Measurements from ENCODE around the gene DUSP7.
"Not testable (repeated sequence)": the region's sequence is repeated elsewhere in the genome, so short reads cannot be mapped to it uniquely, and the experiment has no call there.

Gene DUSP7

DNA sequence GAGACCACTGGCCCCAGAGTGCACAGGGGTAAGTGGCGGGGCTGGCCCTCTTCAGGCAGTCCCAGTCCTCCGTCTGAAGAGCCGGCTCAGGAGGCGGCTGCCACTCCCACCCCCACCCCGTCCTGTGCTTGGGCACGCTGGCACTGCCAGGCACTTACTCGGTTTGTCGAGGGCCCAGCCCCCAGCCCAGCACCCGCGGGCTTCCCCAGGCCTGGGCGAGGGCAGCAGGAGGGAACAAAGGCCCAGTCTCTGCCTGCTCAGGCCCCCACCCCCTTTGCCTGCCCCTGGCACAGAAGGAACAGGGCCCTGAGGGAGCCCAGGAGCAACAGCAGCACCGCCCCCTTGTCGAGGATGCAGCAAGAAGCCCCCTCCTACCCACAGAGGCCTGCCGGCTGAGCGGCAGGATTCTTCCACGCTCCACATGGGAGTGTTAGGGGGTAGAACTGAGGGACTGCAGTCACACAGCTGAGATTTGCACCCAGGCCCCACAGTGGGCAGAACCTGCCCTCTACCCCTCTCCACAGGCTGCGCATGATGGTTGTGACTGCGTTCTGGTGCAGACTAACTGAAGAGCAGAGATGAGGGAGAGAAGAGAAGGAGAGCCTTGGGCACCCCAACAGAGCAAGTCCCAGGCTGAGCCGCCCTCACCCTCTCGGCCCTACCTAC is 8.9 kb downstream of the DUSP7 start:
- WGBS, 2 experiments, result 77 to 81% methylated on average over 20 of the region's 20 CpGs
- no peak overlapping the region for H3K27ac ChIP-seq (ENCODE audit: insufficient read depth, low read depth, low read length, poor library complexity, severe bottlenecking)
- peaks cover 8% of the 10 kb centered on the region for H3K36me3 ChIP-seq (ENCODE audit: control insufficient read depth, insufficient read depth, low read length)
- H3K4me3 ChIP-seq (ENCODE audit: insufficient read depth, low read depth, low read length), result no peak overlapping the region
- no peaks in the 10 kb centered on the region for H3K27me3 ChIP-seq (ENCODE audit: control insufficient read depth, insufficient read depth, low read length, poor library complexity, severe bottlenecking)
- H3K9me3 ChIP-seq (ENCODE audit: control insufficient read depth, low read length), result no peaks in the 10 kb centered on the region
- peaks cover 14% of the 10 kb centered on the region for H3K4me1 ChIP-seq (ENCODE audit: control insufficient read depth, insufficient read depth, low read length)

DNA sequence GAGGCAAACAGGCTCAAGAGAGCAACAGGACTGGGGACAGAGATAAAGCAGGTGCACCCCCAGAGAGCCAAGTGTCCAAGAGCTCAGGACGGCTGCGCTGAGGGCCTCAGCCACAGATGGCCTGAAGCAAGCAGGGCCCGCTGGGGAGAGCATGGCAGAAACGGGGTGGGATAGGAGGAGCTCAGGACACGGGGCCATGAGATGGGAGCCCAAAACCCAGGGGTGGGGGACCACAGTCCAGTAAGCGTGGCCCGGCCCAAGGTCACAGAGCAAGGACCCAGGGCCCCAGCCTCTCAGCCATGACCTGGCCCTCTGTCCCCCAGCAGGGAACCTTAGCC is 9.5 kb downstream of the DUSP7 start:
- WGBS, 2 experiments, result 92% methylated on average over 7 of the region's 7 CpGs
- Histone ChIP-seq H3K4me3 (ENCODE audit: insufficient read depth, low read depth, low read length) (no peak overlapping the region), H3K9me3 (ENCODE audit: control insufficient read depth, low read length) (no peaks in the 10 kb centered on the region), H3K4me1 (ENCODE audit: control insufficient read depth, insufficient read depth, low read length) (peaks cover 14% of the 10 kb centered on the region), H3K36me3 (ENCODE audit: control insufficient read depth, insufficient read depth, low read length) (peaks cover 8% of the 10 kb centered on the region), H3K27ac (ENCODE audit: insufficient read depth, low read depth, low read length, poor library complexity, severe bottlenecking) (no peak overlapping the region), H3K27me3 (ENCODE audit: control insufficient read depth, insufficient read depth, low read length, poor library complexity, severe bottlenecking) (no peaks in the 10 kb centered on the region)

DNA sequence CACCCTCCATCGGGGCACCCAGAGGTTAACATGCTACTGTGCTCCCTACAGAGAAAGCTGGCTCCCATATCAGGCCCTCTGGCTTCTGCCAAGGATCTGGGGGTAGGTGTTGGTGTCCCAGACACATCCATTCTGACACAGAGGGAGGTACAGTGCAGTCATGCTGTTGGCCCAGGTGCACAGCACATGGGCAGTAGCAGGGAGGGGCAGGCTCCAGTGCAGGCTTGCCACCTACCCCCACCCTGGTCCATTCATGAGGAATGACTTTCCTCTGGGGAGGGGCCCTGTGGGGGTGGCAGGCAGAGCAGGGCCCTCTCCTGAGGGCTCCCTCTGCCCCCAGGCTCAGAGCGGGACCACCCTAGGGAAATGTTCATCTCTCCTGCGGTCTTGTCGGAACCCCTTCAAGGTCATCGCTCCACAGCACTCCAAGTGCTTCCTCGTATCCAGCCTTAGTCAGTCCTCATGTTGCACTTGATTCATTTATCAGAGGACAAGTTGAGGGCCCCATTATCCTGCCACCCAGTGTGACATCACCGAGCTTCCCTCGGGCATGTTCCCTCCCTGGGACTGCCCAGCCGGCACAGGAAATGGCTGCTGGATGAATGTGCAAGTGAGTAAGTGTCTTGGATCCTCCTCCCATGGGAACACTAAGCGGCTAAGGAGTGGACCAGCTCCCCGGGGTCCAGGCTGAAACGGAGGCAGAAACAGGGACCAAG is 10.0 kb downstream of the DUSP7 start:
- H3K27me3 ChIP-seq (ENCODE audit: control insufficient read depth, insufficient read depth, low read length, poor library complexity, severe bottlenecking), result no peaks in the 10 kb centered on the region
- peaks cover 8% of the 10 kb centered on the region for H3K36me3 ChIP-seq (ENCODE audit: control insufficient read depth, insufficient read depth, low read length)
- H3K4me1 ChIP-seq (ENCODE audit: control insufficient read depth, insufficient read depth, low read length), result peaks cover 14% of the 10 kb centered on the region
- H3K9me3 ChIP-seq (ENCODE audit: control insufficient read depth, low read length), result no peaks in the 10 kb centered on the region
- 89 to 93% methylated on average over 12 of the region's 12 CpGs for WGBS, 2 experiments
- no peak overlapping the region for H3K4me3 ChIP-seq (ENCODE audit: insufficient read depth, low read depth, low read length)
- H3K27ac ChIP-seq (ENCODE audit: insufficient read depth, low read depth, low read length, poor library complexity, severe bottlenecking), result no peak overlapping the region

DNA sequence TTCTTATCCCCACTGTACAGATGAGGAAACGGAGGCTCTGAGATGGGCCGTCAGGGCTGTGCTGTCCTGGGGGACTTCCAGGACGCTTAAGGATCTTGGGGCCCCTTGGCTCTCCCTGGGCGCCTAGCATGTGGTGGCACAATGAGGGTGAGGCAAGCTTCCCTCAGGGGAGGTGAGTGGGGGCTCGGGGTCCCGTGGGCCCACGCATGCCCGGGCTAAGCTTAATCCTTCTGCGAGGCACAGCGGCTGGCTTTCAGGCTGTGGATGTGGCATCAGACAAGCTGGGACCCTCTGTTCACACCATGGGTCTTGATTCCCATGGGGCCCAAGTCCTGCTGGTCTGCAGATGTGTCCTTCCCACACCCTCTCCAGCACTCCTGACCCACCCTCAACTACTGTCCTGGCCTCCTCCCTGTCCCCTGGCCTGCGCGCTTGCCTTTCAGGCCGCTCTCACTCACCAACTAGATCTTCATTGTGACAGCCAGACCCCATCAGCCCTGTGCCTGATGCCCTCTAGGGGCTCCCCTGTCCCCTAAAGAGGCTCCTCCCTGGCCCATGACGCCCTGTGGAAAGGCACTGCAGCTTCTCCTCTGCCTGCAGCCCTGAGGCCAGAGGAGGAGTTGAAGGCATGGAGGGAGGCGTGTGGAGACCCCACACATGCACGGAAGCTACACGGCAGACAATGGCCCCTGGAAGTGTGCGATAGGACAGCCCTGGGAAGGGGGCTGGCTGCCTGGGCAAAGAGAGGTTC is 11.3 kb downstream of the DUSP7 start:
- WGBS, 2 experiments, result 87% methylated on average over 18 of the region's 18 CpGs
- Histone ChIP-seq H3K27me3 (ENCODE audit: control insufficient read depth, insufficient read depth, low read length, poor library complexity, severe bottlenecking) (no peaks in the 10 kb centered on the region), H3K9me3 (ENCODE audit: control insufficient read depth, low read length) (no peaks in the 10 kb centered on the region), H3K36me3 (ENCODE audit: control insufficient read depth, insufficient read depth, low read length) (no peaks in the 10 kb centered on the region), H3K4me3 (ENCODE audit: insufficient read depth, low read depth, low read length) (no peak overlapping the region), H3K27ac (ENCODE audit: insufficient read depth, low read depth, low read length, poor library complexity, severe bottlenecking) (no peak overlapping the region), H3K4me1 (ENCODE audit: control insufficient read depth, insufficient read depth, low read length) (peaks cover 21% of the 10 kb centered on the region)

DNA sequence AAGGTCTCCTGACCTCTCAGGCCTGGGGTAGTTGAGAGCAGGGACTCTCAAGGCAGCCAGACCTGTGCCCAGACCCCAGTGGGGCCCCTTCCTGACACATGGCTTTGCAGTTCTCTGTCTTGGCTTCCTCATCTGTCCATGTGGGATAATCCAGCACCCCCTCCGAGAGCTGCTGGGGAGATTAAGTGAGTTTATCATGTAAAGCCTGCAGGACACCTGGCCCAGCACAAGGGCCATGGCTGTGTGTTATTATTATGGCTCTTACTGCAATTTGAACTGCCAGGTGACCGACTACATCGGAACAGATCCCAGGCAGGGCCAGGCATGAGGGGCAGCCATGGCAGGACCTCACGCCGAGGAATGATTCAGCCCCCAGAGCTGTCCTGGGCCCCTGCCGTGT is 12.6 kb downstream of the DUSP7 start:
- Histone ChIP-seq H3K4me3 (ENCODE audit: insufficient read depth, low read depth, low read length) (no peak overlapping the region), H3K4me1 (ENCODE audit: control insufficient read depth, insufficient read depth, low read length) (peaks cover 27% of the 10 kb centered on the region), H3K36me3 (ENCODE audit: control insufficient read depth, insufficient read depth, low read length) (no peaks in the 10 kb centered on the region), H3K9me3 (ENCODE audit: control insufficient read depth, low read length) (no peaks in the 10 kb centered on the region), H3K27ac (ENCODE audit: insufficient read depth, low read depth, low read length, poor library complexity, severe bottlenecking) (no peak overlapping the region), H3K27me3 (ENCODE audit: control insufficient read depth, insufficient read depth, low read length, poor library complexity, severe bottlenecking) (no peaks in the 10 kb centered on the region)
- 86 to 87% methylated on average over 6 of the region's 6 CpGs for WGBS, 2 experiments

DNA sequence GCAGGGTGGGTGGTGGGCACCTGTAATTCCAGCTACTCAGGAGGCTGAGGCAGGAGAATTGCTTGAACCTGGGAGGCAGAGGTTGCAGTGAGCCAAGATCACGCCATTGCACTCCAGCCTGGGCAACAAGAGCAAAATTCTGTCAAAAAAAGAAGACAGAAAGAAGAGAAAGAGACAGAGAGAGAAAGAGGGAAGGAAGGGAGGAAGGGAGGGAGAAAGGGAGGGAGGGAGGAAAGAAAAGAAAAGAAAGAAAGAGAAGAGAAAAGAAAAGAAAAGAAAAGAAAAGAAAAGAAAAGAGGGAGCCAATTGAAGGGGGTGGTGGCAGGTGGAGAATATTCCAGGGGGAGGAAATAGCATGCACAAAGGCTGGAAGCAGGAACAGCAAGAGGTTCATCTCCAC is 13.3 kb downstream of the DUSP7 start:
- H3K36me3 ChIP-seq (ENCODE audit: control insufficient read depth, insufficient read depth, low read length); H3K4me3 ChIP-seq (ENCODE audit: insufficient read depth, low read depth, low read length); H3K27me3 ChIP-seq (ENCODE audit: control insufficient read depth, insufficient read depth, low read length, poor library complexity, severe bottlenecking); H3K27ac ChIP-seq (ENCODE audit: insufficient read depth, low read depth, low read length, poor library complexity, severe bottlenecking); H3K9me3 ChIP-seq (ENCODE audit: control insufficient read depth, low read length): not testable (repeated sequence)
- peaks cover 27% of the 10 kb centered on the region for H3K4me1 ChIP-seq (ENCODE audit: control insufficient read depth, insufficient read depth, low read length)
- WGBS, 2 experiments, result 85 to 88% methylated on average over 1 of the region's 1 CpG

DNA sequence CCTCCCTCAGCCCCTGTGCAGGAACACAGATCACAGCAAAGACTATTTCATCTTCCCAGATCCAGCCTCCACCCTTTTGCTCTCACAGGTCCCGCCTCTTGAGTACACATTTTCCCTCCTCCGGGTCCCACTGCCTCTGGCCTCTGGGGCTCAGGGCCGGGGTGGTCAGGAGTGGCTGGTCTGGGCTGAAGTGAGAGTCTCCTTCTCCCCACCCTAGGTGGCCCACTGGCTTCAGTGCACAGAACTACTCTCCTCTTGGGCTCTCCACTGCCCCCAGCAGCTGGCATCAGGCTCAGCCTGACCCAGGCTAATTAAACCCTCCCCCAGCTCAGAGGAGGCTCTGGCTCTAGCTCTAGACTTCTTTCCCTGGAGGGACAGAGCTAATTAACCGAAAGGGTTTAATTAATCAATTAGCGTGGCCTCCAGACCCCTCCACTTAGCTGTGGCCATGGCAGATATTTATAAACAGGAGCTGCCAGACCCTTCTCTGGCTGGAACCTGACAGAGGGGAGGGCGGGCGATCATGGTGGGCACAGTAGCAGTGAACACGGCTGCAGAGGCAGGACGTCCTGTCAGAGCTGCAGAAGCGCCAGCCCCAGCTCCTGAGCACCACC is 15.1 kb downstream of the DUSP7 start:
- peaks cover 27% of the 10 kb centered on the region for H3K4me1 ChIP-seq (ENCODE audit: control insufficient read depth, insufficient read depth, low read length)
- 81 to 82% methylated on average over 10 of the region's 10 CpGs for WGBS, 2 experiments
- H3K27ac ChIP-seq (ENCODE audit: insufficient read depth, low read depth, low read length, poor library complexity, severe bottlenecking), result no peak overlapping the region
- no peaks in the 10 kb centered on the region for H3K27me3 ChIP-seq (ENCODE audit: control insufficient read depth, insufficient read depth, low read length, poor library complexity, severe bottlenecking)
- H3K36me3 ChIP-seq (ENCODE audit: control insufficient read depth, insufficient read depth, low read length), result no peaks in the 10 kb centered on the region
- H3K9me3 ChIP-seq (ENCODE audit: control insufficient read depth, low read length), result no peaks in the 10 kb centered on the region
- H3K4me3 ChIP-seq (ENCODE audit: insufficient read depth, low read depth, low read length), result no peak overlapping the region

DNA sequence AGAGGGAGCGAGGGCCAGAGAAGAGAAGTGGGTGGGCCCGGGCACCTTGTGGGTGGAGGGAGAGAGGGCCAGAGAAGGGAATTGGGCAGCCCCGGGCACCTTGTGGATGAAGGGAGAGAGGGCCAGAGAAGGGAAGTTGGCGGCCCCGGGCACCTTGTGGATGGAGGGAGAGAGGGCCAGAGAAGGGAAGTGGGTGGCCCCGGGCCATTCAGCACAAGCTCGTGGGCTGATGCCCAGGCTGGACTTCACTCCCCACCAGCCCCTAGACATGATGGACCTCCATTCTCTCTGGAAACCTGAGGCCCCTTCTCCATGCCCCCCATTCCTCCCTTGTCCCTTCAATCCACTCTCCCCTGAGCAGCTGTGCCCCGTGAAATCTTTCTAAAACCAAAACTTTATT is 15.8 kb downstream of the DUSP7 start:
- H3K4me1 ChIP-seq (ENCODE audit: control insufficient read depth, insufficient read depth, low read length), result peaks cover 20% of the 10 kb centered on the region
- WGBS, 2 experiments, result 92 to 96% methylated on average over 8 of the region's 8 CpGs
- H3K36me3 ChIP-seq (ENCODE audit: control insufficient read depth, insufficient read depth, low read length), result no peaks in the 10 kb centered on the region
- no peaks in the 10 kb centered on the region for H3K9me3 ChIP-seq (ENCODE audit: control insufficient read depth, low read length)
- H3K4me3 ChIP-seq (ENCODE audit: insufficient read depth, low read depth, low read length), result no peak overlapping the region
- no peak overlapping the region for H3K27ac ChIP-seq (ENCODE audit: insufficient read depth, low read depth, low read length, poor library complexity, severe bottlenecking)
- no peaks in the 10 kb centered on the region for H3K27me3 ChIP-seq (ENCODE audit: control insufficient read depth, insufficient read depth, low read length, poor library complexity, severe bottlenecking)

DNA sequence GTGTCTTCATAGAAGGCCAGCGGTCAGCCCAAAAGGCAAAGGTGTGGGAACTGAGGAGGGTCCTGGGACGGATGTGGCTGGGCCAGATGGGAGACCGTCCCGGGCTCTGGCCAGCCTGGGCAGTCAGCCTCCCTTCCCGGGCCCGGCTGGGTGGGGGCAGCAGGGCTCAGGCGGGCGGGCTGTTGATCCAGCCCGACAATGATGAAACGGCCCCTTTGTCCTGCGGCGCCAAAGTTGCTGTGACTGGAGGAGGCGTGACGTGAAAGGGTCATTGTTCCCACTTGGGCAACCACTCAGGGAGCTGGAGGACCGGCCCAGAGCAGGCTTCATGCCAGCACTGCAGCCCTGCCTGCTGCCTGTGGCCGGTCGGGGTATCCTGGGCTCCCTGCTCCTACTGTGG is 16.5 kb downstream of the DUSP7 start:
- Histone ChIP-seq H3K9me3 (ENCODE audit: control insufficient read depth, low read length) (no peaks in the 10 kb centered on the region), H3K36me3 (ENCODE audit: control insufficient read depth, insufficient read depth, low read length) (no peaks in the 10 kb centered on the region), H3K4me3 (ENCODE audit: insufficient read depth, low read depth, low read length) (no peak overlapping the region)

DNA sequence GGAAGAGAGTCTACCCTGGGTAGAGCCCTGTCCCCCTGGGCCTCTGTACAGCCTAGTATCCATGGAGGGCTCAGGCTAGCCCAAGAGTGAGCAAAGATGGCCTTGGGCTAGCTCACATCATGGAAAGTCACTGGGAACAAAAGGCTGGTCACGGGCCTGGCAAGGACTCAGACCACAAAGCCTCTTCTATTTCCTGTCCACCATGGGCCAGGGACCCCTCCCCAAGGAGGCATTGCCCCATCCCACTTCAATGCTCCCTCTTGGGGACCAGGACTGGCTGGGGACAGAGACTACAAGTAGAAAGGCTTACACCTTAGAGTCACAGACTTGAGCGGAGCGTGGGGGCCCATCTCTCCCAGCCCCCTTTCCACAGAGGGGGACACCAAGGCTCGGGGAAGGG is 16.9 kb downstream of the DUSP7 start:
- whole genome bisulfite sequencing, 2 experiments, result 92 to 94% methylated on average over 4 of the region's 4 CpGs
- no peaks in the 10 kb centered on the region for H3K27me3 ChIP-seq (ENCODE audit: control insufficient read depth, insufficient read depth, low read length, poor library complexity, severe bottlenecking)
- no peak overlapping the region for H3K4me3 ChIP-seq (ENCODE audit: insufficient read depth, low read depth, low read length)
- no peaks in the 10 kb centered on the region for H3K36me3 ChIP-seq (ENCODE audit: control insufficient read depth, insufficient read depth, low read length)
- H3K9me3 ChIP-seq (ENCODE audit: control insufficient read depth, low read length), result no peaks in the 10 kb centered on the region
- H3K4me1 ChIP-seq (ENCODE audit: control insufficient read depth, insufficient read depth, low read length), result peaks cover 14% of the 10 kb centered on the region
- H3K27ac ChIP-seq (ENCODE audit: insufficient read depth, low read depth, low read length, poor library complexity, severe bottlenecking), result peak overlapping the region; percentile 67

More for the DNA sequence above, 16.5 kb downstream of the DUSP7 start:
- Histone ChIP-seq H3K27ac (ENCODE audit: insufficient read depth, low read depth, low read length, poor library complexity, severe bottlenecking) (peak overlapping the region; percentile 67), H3K4me1 (ENCODE audit: control insufficient read depth, insufficient read depth, low read length) (peaks cover 14% of the 10 kb centered on the region), H3K27me3 (ENCODE audit: control insufficient read depth, insufficient read depth, low read length, poor library complexity, severe bottlenecking) (no peaks in the 10 kb centered on the region)
- WGBS, 2 experiments, result 70 to 71% methylated on average over 17 of the region's 17 CpGs

Measured in ectodermal cell (in vitro differentiated cells).